Naive B cell (primary cell): ENCODE results near the gene OR10A2. TPM values are rescaled to one million over a fixed set of nuclear protein-coding genes. Genes with fewer than 3 reads are reported as not detected.
"Not testable (repeated sequence)": the region's sequence is repeated elsewhere in the genome, so short reads cannot be mapped to it uniquely, and the experiment has no call there.

Experiments used
- ATAC-seq, 2 donors: fragments of 150-1000 bp; cut with Tn5 transposase; 2 replicates each; pipeline ENCODE4 v1.10.0; 2021; ENCODE audit warnings: low read depth in 2 of 2, mild to moderate bottlenecking in 2 of 2, moderate library complexity in 2 of 2
- DNase-seq: peaks from one replicate; pipeline ENCODE4 v3.0.0; 2022
- H3K27ac Mint-ChIP-seq, 6 donors: one replicate each; pipeline ENCODE4 v1.8.0; 2020 to 2022; ENCODE audit warnings: mild to moderate bottlenecking in 6 of 6, mixed read lengths in 6 of 6, moderate library complexity in 5 of 6, inconsistent platforms in 2 of 6
- H3K27me3 Mint-ChIP-seq, 3 donors: one replicate each; pipeline ENCODE4 v1.8.0; 2021 to 2022; ENCODE audit warnings: mixed read lengths in 3 of 3, mild to moderate bottlenecking in 1 of 3
- H3K36me3 Mint-ChIP-seq, 2 donors: one replicate each; pipeline ENCODE4 v1.8.0; 2020 to 2022; ENCODE audit warnings: mixed read lengths in 2 of 2, inconsistent platforms in 1 of 2, mild to moderate bottlenecking in 1 of 2
- H3K4me1 Mint-ChIP-seq, 3 donors: one replicate each; pipeline ENCODE4 v1.8.0; 2020 to 2022; ENCODE audit warnings: mixed read lengths in 3 of 3, inconsistent platforms in 1 of 3, mild to moderate bottlenecking in 1 of 3, moderate library complexity in 1 of 3
- H3K4me3 Mint-ChIP-seq, 8 donors: one replicate each; pipeline ENCODE4 v1.8.0; 2020 to 2022; ENCODE audit warnings: mild to moderate bottlenecking in 8 of 8, mixed read lengths in 8 of 8, moderate library complexity in 8 of 8, inconsistent platforms in 2 of 8
- H3K9me3 Mint-ChIP-seq, 7 donors: one replicate each; pipeline ENCODE4 v1.8.0; 2020 to 2022; ENCODE audit warnings: mixed read lengths in 7 of 7, mild to moderate bottlenecking in 5 of 7, inconsistent platforms in 2 of 7, moderate library complexity in 1 of 7
- polyA plus RNA-seq, 6 donors: library from polyadenylated mRNA; unstranded; fragments of 300-500 nt; fragmentation: Illumina TruSeq; gene quantifications; one replicate each; pipeline ENCODE4 v1.2.3, GENCODE V29; 2021; ENCODE audit warnings: low read depth in 6 of 6

Gene OR10A2
- polyA plus RNA-seq, 6 donors from 2014 or later = not detected

DNA sequence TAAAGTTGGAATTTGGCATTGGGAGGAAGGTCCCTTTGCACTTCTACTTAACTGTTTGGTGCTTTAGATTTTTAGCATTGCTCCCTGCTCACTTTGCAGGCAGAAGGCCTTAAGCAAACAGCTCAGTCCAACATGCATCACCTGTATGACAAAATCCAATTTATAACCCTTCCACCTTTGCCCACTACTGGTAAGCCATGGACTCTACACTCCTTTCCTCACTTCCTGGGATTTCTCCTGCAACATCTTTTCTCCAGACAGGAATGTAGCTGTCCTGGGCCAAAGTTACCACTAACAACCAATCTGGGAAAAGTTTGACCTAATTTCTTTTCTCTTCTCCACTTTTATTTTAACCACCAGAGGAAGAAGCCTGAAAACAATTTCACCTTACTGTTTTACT lies 31.2 kb downstream of the OR10A2 start:
- ATAC-seq = no peak
- H3K4me3 Mint-ChIP-seq = no peak overlapping the region
- DNase-seq = no peak
- peaks cover 0 to 7% (median 4%) of the 10 kb centered on the region in 7 donors for H3K9me3 Mint-ChIP-seq
- H3K27me3 Mint-ChIP-seq = peaks cover 21 to 42% (median 25%) of the 10 kb centered on the region in 3 donors
- no peaks in the 10 kb centered on the region for H3K36me3 Mint-ChIP-seq
- H3K27ac Mint-ChIP-seq = no peak overlapping the region
- no peaks in the 10 kb centered on the region for H3K4me1 Mint-ChIP-seq

GRCh38 chr11:6895010-6895409 lies 32.2 kb downstream of the OR10A2 start:
- no peaks in the 10 kb centered on the region for H3K36me3 Mint-ChIP-seq
- no peak for ATAC-seq
- DNase-seq = no peak
- H3K27me3 Mint-ChIP-seq = peaks cover 21 to 44% (median 27%) of the 10 kb centered on the region in 3 donors
- H3K4me1 Mint-ChIP-seq = no peaks in the 10 kb centered on the region
- H3K27ac Mint-ChIP-seq = no peak overlapping the region
- peaks cover 0 to 4% (median 0%) of the 10 kb centered on the region in 7 donors for H3K9me3 Mint-ChIP-seq
- H3K4me3 Mint-ChIP-seq = no peak overlapping the region

- Mint-ChIP-seq H3K4me1 (no peaks in the 10 kb centered on the region), H3K4me3 (no peak overlapping the region), H3K36me3 (no peaks in the 10 kb centered on the region), H3K27me3 (peaks cover 5 to 27% (median 22%) of the 10 kb centered on the region in 3 donors), H3K27ac (no peak overlapping the region), H3K9me3 (peaks cover 0 to 4% (median 0%) of the 10 kb centered on the region in 7 donors)
- ATAC-seq = no peak
- DNase-seq = no peak
These were observed 36.1 kb downstream of the OR10A2 start for GRCh38 chr11:6898911-6899310.

DNA sequence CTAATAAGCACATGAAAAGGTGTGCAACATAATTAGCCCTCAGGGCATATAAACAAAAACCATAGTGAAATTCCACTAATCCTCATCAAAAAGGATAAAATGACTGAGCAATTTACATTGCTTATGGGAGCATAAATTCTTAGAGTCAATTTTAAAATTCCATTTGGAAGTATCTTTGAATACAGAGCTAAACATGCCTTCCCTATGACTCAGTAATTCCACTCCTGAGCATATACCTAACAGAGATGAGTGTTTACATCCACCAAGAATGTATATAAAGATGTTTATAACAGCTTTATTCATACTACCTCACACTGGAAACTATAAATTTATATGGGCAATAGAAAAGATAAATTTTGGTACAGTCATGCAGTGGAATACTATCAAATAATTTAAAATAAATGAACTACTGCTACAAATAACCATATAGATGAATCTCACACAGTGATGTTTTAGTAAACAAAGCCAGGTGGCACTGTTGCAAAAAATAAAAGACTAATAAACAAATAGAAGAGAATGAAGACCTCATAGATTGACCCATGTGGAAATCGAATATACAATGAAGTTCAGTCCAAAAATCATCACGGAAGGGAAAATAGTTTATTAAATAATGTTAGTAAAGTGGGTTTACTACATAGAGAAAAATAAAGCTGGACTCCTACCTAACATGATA lies 37.6 kb downstream of the OR10A2 start:
- peaks cover 6 to 27% (median 22%) of the 10 kb centered on the region in 3 donors for H3K27me3 Mint-ChIP-seq
- ATAC-seq = no peak
- H3K9me3 Mint-ChIP-seq = peaks cover 0 to 3% (median 0%) of the 10 kb centered on the region in 7 donors
- no peaks in the 10 kb centered on the region for H3K36me3 Mint-ChIP-seq
- H3K27ac Mint-ChIP-seq = no peak overlapping the region
- no peak for DNase-seq
- no peaks in the 10 kb centered on the region for H3K4me1 Mint-ChIP-seq
- H3K4me3 Mint-ChIP-seq = no peak overlapping the region

DNA sequence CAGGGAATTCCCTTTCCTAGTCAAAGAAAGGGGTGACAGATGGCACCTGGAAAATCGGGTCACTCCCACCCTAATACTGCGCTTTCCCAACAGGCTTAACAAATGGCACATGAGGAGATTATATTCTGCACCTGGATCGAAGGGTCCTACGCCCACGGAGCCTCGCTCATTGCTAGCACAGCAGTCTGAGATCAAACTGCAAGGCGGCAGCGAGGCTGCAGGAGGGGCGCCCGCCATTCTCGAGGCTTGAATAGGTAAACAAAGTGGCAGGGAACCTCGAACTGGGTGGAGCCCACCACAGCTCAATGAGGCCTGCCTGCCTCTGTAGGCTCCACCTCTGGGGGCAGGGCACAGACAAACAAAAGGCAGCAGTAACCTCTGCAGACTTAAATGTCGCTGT lies 41.9 kb downstream of the OR10A2 start:
- not testable (repeated sequence) for H3K4me3 Mint-ChIP-seq, H3K27me3 Mint-ChIP-seq, ATAC-seq, H3K36me3 Mint-ChIP-seq, H3K9me3 Mint-ChIP-seq, H3K27ac Mint-ChIP-seq, DNase-seq, H3K4me1 Mint-ChIP-seq

- Mint-ChIP-seq H3K4me3 (no peak overlapping the region), H3K27me3 (no peaks in the 10 kb centered on the region), H3K27ac (peak overlapping the region in 1 of 6 donors; percentile 49), H3K36me3 (no peaks in the 10 kb centered on the region), H3K4me1 (no peaks in the 10 kb centered on the region), H3K9me3 (peaks cover 0 to 3% (median 0%) of the 10 kb centered on the region in 7 donors)
- DNase-seq (no peak), ATAC-seq (no peak)
These were observed 48.5 kb downstream of the OR10A2 start for GRCh38 chr11:6911378-6911777.

GRCh38 chr11:6911948-6912347 lies 49.1 kb downstream of the OR10A2 start:
- ATAC-seq = no peak
- Mint-ChIP-seq H3K4me1 (no peaks in the 10 kb centered on the region), H3K27me3 (no peaks in the 10 kb centered on the region), H3K4me3 (no peak overlapping the region), H3K36me3 (no peaks in the 10 kb centered on the region), H3K27ac (no peak overlapping the region), H3K9me3 (peaks cover 0 to 3% (median 0%) of the 10 kb centered on the region in 7 donors)
- DNase-seq = no peak

DNA sequence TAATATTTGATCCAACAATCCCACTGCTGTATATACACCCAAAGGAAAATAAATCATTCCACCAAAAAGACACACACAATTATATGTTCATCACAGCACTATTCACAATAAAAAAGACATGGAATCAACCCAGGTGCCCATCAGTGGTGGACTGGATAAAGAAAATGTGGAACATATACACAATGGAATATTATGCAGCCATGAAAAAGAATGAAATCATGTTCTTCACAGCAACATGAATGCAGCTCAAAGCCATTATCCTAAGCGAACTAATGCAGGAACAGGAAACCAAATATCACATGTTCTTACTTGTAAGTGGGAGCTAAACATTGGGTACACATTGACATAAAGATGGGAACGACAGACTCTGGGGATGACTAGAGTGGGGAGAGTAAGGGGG lies 56.8 kb downstream of the OR10A2 start:
- H3K9me3 Mint-ChIP-seq = peaks cover 0 to 11% (median 3%) of the 10 kb centered on the region in 7 donors
- no peak overlapping the region for H3K4me3 Mint-ChIP-seq
- ATAC-seq (no peak), DNase-seq (no peak)
- no peak overlapping the region for H3K27ac Mint-ChIP-seq
- H3K36me3 Mint-ChIP-seq = no peaks in the 10 kb centered on the region
- H3K4me1 Mint-ChIP-seq = no peaks in the 10 kb centered on the region
- H3K27me3 Mint-ChIP-seq = peaks cover 19 to 53% (median 37%) of the 10 kb centered on the region in 3 donors

- DNase-seq (no peak), ATAC-seq (no peak)
- H3K4me1 Mint-ChIP-seq = peaks cover 0 to 2% (median 1%) of the 10 kb centered on the region in 3 donors
- H3K36me3 Mint-ChIP-seq = no peaks in the 10 kb centered on the region
- H3K4me3 Mint-ChIP-seq = no peak within 1 kb of the TSS
- H3K27ac Mint-ChIP-seq = no peak within 1 kb of the TSS
- H3K27me3 Mint-ChIP-seq = peaks cover 24 to 63% (median 44%) of the 10 kb centered on the region in 3 donors
- H3K9me3 Mint-ChIP-seq = peaks cover 0 to 11% (median 3%) of the 10 kb centered on the region in 7 donors
These were observed 57.8 kb downstream of the OR10A2 start, which contains the start of gene OR2D3 for GRCh38 chr11:6920702-6921101. Gene OR2D3 (plus strand): TSS chr11:6921002. CDS start chr11:6921002, 0 bp downstream.

Other genes with a start within 250 kb of the OR10A2 start
- gene TPP1, start 243.6 kb upstream of the OR10A2 start, polyA plus RNA-seq = 100 to 1,000 TPM; 146 to 198 (median 176) TPM
- gene DCHS1, start 207.2 kb upstream of the OR10A2 start, polyA plus RNA-seq = under 1 TPM in 5 of 6 donors, not detected in 1; 0.07 to 0.85 (median 0.19) TPM
- gene MRPL17, start 179.7 kb upstream of the OR10A2 start, polyA plus RNA-seq = 10 to 100 TPM in 5 of 6 donors, 1 to 10 TPM in 1; 9.7 to 16.0 (median 11.7) TPM
- not detected for gene OR2AG2, start 91.1 kb upstream of the OR10A2 start, polyA plus RNA-seq
- gene OR2AG1, start 80.0 kb upstream of the OR10A2 start, polyA plus RNA-seq = not detected
- gene OR6A2, start 63.4 kb upstream of the OR10A2 start, polyA plus RNA-seq = not detected
- gene OR10A5, start 17.4 kb upstream of the OR10A2 start, polyA plus RNA-seq = not detected
- not detected for gene OR10A4, start 13.6 kb downstream of the OR10A2 start, polyA plus RNA-seq
- not detected for gene OR2D2, start 29.4 kb downstream of the OR10A2 start, polyA plus RNA-seq
- not detected for gene OR2D3, start 57.9 kb downstream of the OR10A2 start, polyA plus RNA-seq
- gene ZNF215, start 63.4 kb downstream of the OR10A2 start, polyA plus RNA-seq = under 1 TPM in 3 of 6 donors, not detected in 3; 0.17 to 0.47 (median 0.23) TPM
- gene ZNF214, start 157.3 kb downstream of the OR10A2 start, polyA plus RNA-seq = not detected
- gene NLRP14, start 157.4 kb downstream of the OR10A2 start, polyA plus RNA-seq = not detected
- gene RBMXL2, start 225.9 kb downstream of the OR10A2 start, polyA plus RNA-seq = not detected